ENCODE measurements around the gene PDILT.

The PDILT gene

GRCh38 chr16:20415541-20415940 lies 11.0 kb upstream of the PDILT start:
- TF ChIP-seq POLR2A (IDR thresholded peaks at IDR 0.05; ENCODE audit: low read length) (no peak), GATA1 (IDR thresholded peaks at IDR 0.05; ENCODE audit: low read depth, low read length) (no peak)
- no peak for DNase-seq

- no peak for DNase-seq
- TF ChIP-seq POLR2A (IDR thresholded peaks at IDR 0.05; ENCODE audit: low read length) (no peak), GATA1 (IDR thresholded peaks at IDR 0.05; ENCODE audit: low read depth, low read length) (no peak)
These were observed 6.5 kb upstream of the PDILT start for GRCh38 chr16:20411055-20411454.

- DNase-seq, result no peak
- TF ChIP-seq POLR2A (IDR thresholded peaks at IDR 0.05; ENCODE audit: low read length), result no peak
- TF ChIP-seq GATA1 (IDR thresholded peaks at IDR 0.05; ENCODE audit: low read depth, low read length), result no peak
These were observed 5.7 kb upstream of the PDILT start for GRCh38 chr16:20410121-20410723.

- no peak for TF ChIP-seq POLR2A (IDR thresholded peaks at IDR 0.05; ENCODE audit: low read length)
- TF ChIP-seq GATA1 (IDR thresholded peaks at IDR 0.05; ENCODE audit: low read depth, low read length), result no peak
- no peak for DNase-seq
These were observed 5.0 kb upstream of the PDILT start, which contains the start of gene ACSM5 for GRCh38 chr16:20409398-20410120. Gene ACSM5 (plus strand): TSS chr16:20409534. CDS start chr16:20411485, 1,951 bp downstream.

GRCh38 chr16:20402651-20403050 lies 1.9 kb downstream of the PDILT start:
- TF ChIP-seq GATA1 (IDR thresholded peaks at IDR 0.05; ENCODE audit: low read depth, low read length), result no peak

GRCh38 chr16:20401475-20402016 lies 3.0 kb downstream of the PDILT start:
- no peak for TF ChIP-seq POLR2A (IDR thresholded peaks at IDR 0.05; ENCODE audit: low read length)
- TF ChIP-seq GATA1 (IDR thresholded peaks at IDR 0.05; ENCODE audit: low read depth, low read length), result no peak
- DNase-seq, result no peak

More at GRCh38 chr16:20402651-20403050, 1.9 kb downstream of the PDILT start:
- DNase-seq, result no peak

- DNase-seq, result no peak
- TF ChIP-seq GATA1 (IDR thresholded peaks at IDR 0.05; ENCODE audit: low read depth, low read length) (no peak), POLR2A (IDR thresholded peaks at IDR 0.05; ENCODE audit: low read length) (no peak)
These were observed 3.5 kb downstream of the PDILT start for GRCh38 chr16:20401066-20401465.

GRCh38 chr16:20399185-20399584 lies 5.4 kb downstream of the PDILT start:
- no peak for TF ChIP-seq POLR2A (IDR thresholded peaks at IDR 0.05; ENCODE audit: low read length)
- no peak for TF ChIP-seq GATA1 (IDR thresholded peaks at IDR 0.05; ENCODE audit: low read depth, low read length)
- no peak for DNase-seq

GRCh38 chr16:20398603-20399002 lies 5.9 kb downstream of the PDILT start:
- TF ChIP-seq GATA1 (IDR thresholded peaks at IDR 0.05; ENCODE audit: low read depth, low read length) (no peak), POLR2A (IDR thresholded peaks at IDR 0.05; ENCODE audit: low read length) (no peak)
- no peak for DNase-seq

- DNase-seq, result no peak
- TF ChIP-seq GATA1 (IDR thresholded peaks at IDR 0.05; ENCODE audit: low read depth, low read length) (no peak), POLR2A (IDR thresholded peaks at IDR 0.05; ENCODE audit: low read length) (no peak)
These were observed 7.0 kb downstream of the PDILT start for GRCh38 chr16:20397468-20398074.

- TF ChIP-seq GATA1 (IDR thresholded peaks at IDR 0.05; ENCODE audit: low read depth, low read length) (no peak), POLR2A (IDR thresholded peaks at IDR 0.05; ENCODE audit: low read length) (no peak)
- DNase-seq, result no peak
These were observed 7.6 kb downstream of the PDILT start for GRCh38 chr16:20396846-20397467.

GRCh38 chr16:20395946-20396345 lies 8.6 kb downstream of the PDILT start:
- DNase-seq, result no peak

GRCh38 chr16:20393801-20394577 lies 10.5 kb downstream of the PDILT start:
- DNase-seq, result no peak
- TF ChIP-seq GATA1 (IDR thresholded peaks at IDR 0.05; ENCODE audit: low read depth, low read length) (no peak), POLR2A (IDR thresholded peaks at IDR 0.05; ENCODE audit: low read length) (no peak)

More at GRCh38 chr16:20395946-20396345, 8.6 kb downstream of the PDILT start:
- TF ChIP-seq GATA1 (IDR thresholded peaks at IDR 0.05; ENCODE audit: low read depth, low read length) (no peak), POLR2A (IDR thresholded peaks at IDR 0.05; ENCODE audit: low read length) (no peak)
